OCI-LY1 (cell line): Measurements from ENCODE around the gene PDE11A.

Experiments used
- H2AFZ ChIP-seq: fragments of 200-600 bp; sonication (generic), shearing (Covaris generic); 2 replicates; pipeline ENCODE4 v1.6.0; 2014; ENCODE audit warnings: antibody characterized with exemption, mild to moderate bottlenecking, low read length
- H3F3A ChIP-seq: fragments of 200-600 bp; sonication (generic), shearing (Covaris generic); 2 replicates; pipeline ENCODE4 v1.6.0; 2014; ENCODE audit warnings: mild to moderate bottlenecking, antibody characterized with exemption, low read length, moderate library complexity; ENCODE audit not compliant: insufficient read depth
- H3K27ac ChIP-seq: fragments of 200-600 bp; sonication (generic); 2 replicates; pipeline ENCODE4 v1.5.1; 2014; ENCODE audit warnings: low read length, mixed run types, mild to moderate bottlenecking, low read depth; ENCODE audit not compliant: poor library complexity, severe bottlenecking
- H3K27me3 ChIP-seq: fragments of 200-600 bp; sonication (generic); 2 replicates; pipeline ENCODE4 v1.6.0; 2014; ENCODE audit warnings: antibody characterized with exemption, mild to moderate bottlenecking, low read length, moderate library complexity; ENCODE audit not compliant: insufficient read depth
- H3K36me3 ChIP-seq: fragments of 200-600 bp; sonication (generic); 2 replicates; pipeline ENCODE4 v1.6.1; 2014; ENCODE audit warnings: mild to moderate bottlenecking, antibody characterized with exemption, low read length, moderate library complexity, mixed read lengths; ENCODE audit not compliant: insufficient read depth
- H3K4me1 ChIP-seq: fragments of 200-600 bp; sonication (generic); 2 replicates; pipeline ENCODE4 v1.5.1; 2014; ENCODE audit warnings: mild to moderate bottlenecking, low read length, moderate library complexity; ENCODE audit not compliant: insufficient read depth, severe bottlenecking
- H3K4me2 ChIP-seq: fragments of 200-600 bp; sonication (generic), shearing (Covaris generic); 2 replicates; pipeline ENCODE4 v1.6.1; 2014; ENCODE audit warnings: low read length
- H3K4me3 ChIP-seq: fragments of 200-600 bp; sonication (generic); 2 replicates; pipeline ENCODE4 v1.5.1; 2014; ENCODE audit warnings: low read length, low read depth, mild to moderate bottlenecking, mixed read lengths; ENCODE audit not compliant: poor library complexity, severe bottlenecking
- H3K79me2 ChIP-seq: fragments of 200-600 bp; shearing (Covaris generic); 2 replicates; pipeline ENCODE4 v1.6.1; 2016; ENCODE audit warnings: mixed run types, low read length, mixed read lengths; ENCODE audit not compliant: insufficient read depth
- H3K9ac ChIP-seq: fragments of 200-600 bp; sonication (generic), shearing (Covaris generic); 2 replicates; pipeline ENCODE4 v1.6.1; 2014; ENCODE audit warnings: mild to moderate bottlenecking, low read length, mixed read lengths
- H3K9me2 ChIP-seq: fragments of 200-600 bp; sonication (generic), shearing (Covaris generic); 2 replicates; pipeline ENCODE4 v1.6.1; 2014; ENCODE audit warnings: low read depth, mild to moderate bottlenecking, low read length, mixed read lengths
- H3K9me3 ChIP-seq: fragments of 200-600 bp; shearing (Covaris generic); 2 replicates; pipeline ENCODE4 v1.6.1; 2014; ENCODE audit warnings: low read length, mixed read lengths
- H4K20me1 ChIP-seq: fragments of 200-600 bp; sonication (generic), shearing (Covaris generic); 2 replicates; pipeline ENCODE4 v1.6.0; 2016; ENCODE audit warnings: mild to moderate bottlenecking, low read length; ENCODE audit not compliant: insufficient read depth
- CTCF ChIP-seq: fragments of 200-600 bp; sonication (generic), shearing (Covaris generic); IDR thresholded peaks from 2 replicates; pipeline ENCODE4 v1.5.1; 2017; ENCODE audit warnings: mild to moderate bottlenecking, antibody characterized with exemption, low read length, moderate library complexity, mixed read lengths
- EZH2 ChIP-seq: fragments of 200-600 bp; sonication (generic), shearing (Covaris generic); IDR thresholded peaks from 2 replicates; pipeline ENCODE4 v1.8.0; 2017; ENCODE audit warnings: borderline replicate concordance, mixed run types, mild to moderate bottlenecking, antibody characterized with exemption, low read length, moderate library complexity, mixed read lengths

Gene PDE11A

GRCh38 chr2:177682006-177682405 lies 390.6 kb downstream of the PDE11A start:
- H3K9ac ChIP-seq, result no peak overlapping the region
- H3K27me3 ChIP-seq, result no peaks in the 10 kb centered on the region
- no peak overlapping the region for H3K4me2 ChIP-seq
- TF ChIP-seq EZH2 (no peak), CTCF (no peak)
- H3K27ac ChIP-seq, result no peak overlapping the region
- H2AFZ ChIP-seq, result no peak overlapping the region
- no peaks in the 10 kb centered on the region for H4K20me1 ChIP-seq
- no peaks in the 10 kb centered on the region for H3K36me3 ChIP-seq
- no peaks in the 10 kb centered on the region for H3K4me1 ChIP-seq
- H3F3A ChIP-seq, result no peaks in the 10 kb centered on the region
- H3K79me2 ChIP-seq, result no peaks in the 10 kb centered on the region
- H3K4me3 ChIP-seq, result no peak overlapping the region
- no peaks in the 10 kb centered on the region for H3K9me2 ChIP-seq
- no peaks in the 10 kb centered on the region for H3K9me3 ChIP-seq

DNA sequence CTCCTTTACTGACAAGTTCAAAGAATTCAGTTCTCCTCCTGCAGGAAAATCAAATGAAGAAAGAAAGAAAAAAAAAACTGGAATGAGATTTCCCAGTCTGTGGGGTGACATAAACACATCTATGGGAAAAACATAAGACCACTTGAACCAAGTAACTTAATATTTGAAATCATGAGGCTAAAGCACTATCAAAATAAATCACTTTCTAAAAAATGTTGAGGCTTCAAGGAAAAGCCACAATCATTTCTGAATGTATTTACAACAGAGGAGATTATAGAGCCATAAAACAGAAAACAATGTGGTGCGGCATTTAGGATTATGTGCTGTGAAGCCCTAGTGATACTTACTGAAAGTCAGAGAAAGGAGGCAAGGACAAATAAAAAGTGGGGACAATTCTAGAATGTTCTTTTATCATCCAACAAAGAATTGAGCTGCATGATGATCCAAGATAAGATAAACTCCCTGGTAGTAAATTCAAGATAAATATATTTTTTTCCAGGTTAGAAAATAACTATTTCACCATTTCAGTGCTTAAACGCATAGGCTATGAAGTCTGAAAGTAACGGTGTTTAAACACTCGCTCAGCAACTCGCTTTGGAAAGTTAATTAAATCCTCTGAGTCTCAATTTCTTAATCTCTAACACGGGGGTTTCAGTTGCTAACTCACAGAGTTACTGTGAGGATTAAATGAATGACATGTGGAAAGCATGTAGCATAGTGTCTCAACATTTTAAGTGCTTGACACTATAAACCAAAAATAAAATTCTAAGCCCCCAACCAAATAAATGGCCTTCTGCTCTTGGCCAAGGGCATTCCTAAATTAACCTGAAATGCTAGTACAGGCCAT lies 391.5 kb downstream of the PDE11A start:
- no peaks in the 10 kb centered on the region for H3K36me3 ChIP-seq
- H3K4me2 ChIP-seq, result no peak overlapping the region
- H3F3A ChIP-seq, result no peaks in the 10 kb centered on the region
- H3K9ac ChIP-seq, result no peak overlapping the region
- no peaks in the 10 kb centered on the region for H3K9me3 ChIP-seq
- no peaks in the 10 kb centered on the region for H3K27me3 ChIP-seq
- no peaks in the 10 kb centered on the region for H3K79me2 ChIP-seq
- H3K4me3 ChIP-seq, result no peak overlapping the region
- H4K20me1 ChIP-seq, result no peaks in the 10 kb centered on the region
- H3K9me2 ChIP-seq, result no peaks in the 10 kb centered on the region
- H3K27ac ChIP-seq, result no peak overlapping the region
- no peak for TF ChIP-seq EZH2
- TF ChIP-seq CTCF, result no peak
- H2AFZ ChIP-seq, result no peak overlapping the region
- H3K4me1 ChIP-seq, result no peaks in the 10 kb centered on the region

DNA sequence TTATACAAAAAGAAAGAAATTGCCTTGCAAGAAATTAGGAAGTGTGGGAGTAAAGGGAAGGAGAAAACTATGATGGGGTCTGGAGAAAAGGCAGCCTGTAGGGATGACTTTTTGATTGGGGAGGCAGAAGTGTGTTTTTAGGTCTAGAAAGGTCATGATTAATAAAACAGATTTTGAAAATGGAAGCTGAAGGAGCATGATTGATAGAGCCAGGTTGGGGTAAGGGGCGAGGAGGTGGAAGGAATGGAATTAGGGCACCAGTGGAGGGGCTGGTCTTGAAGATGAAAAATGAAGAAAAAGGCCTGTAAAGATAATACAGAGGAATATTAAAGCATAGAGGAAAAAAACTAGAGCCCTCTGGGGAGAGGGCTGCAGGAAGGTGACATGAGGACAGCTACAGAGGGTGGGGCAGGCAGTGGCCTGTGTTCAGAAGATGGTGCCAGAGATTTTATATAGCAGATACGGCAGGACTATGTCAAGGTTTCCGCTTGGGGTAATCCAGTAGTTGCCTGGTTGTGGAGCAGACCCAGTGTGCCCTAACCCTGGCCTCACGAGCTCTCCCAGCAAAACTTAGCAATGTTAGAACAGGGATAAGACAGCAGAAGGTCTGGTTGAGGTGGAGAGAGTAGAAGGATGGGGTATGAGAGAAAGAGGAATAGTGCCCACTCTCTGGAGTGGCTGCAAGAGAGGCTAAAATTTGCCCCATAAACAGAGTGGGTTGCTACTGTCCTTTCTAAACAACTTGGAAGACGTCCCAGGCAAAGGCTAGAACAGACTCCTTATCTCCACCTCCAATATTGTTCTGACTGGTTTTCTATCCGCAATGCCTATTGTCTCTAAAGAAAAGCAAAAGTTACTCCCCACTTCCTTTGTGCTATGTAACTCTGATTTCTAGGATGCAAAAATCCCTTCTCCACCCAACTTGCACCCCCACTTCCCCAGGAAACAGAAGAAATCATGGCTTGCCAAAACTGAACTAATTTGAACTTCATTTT lies 392.7 kb downstream of the PDE11A start:
- Histone ChIP-seq H3K9me2 (no peaks in the 10 kb centered on the region), H4K20me1 (no peaks in the 10 kb centered on the region), H3K27ac (no peak overlapping the region), H3K4me3 (no peak overlapping the region), H3K4me1 (no peaks in the 10 kb centered on the region), H3K27me3 (no peaks in the 10 kb centered on the region), H3K4me2 (no peak overlapping the region), H3K9ac (no peak overlapping the region), H3K36me3 (no peaks in the 10 kb centered on the region), H3F3A (no peaks in the 10 kb centered on the region), H2AFZ (no peak overlapping the region), H3K9me3 (no peaks in the 10 kb centered on the region), H3K79me2 (no peaks in the 10 kb centered on the region)
- TF ChIP-seq EZH2, result no peak
- no peak for TF ChIP-seq CTCF
